Body of pancreas (tissue), 4 donors: ENCODE measurements around the gene EIF4G2.

Experiments
- POLR2A ChIP-seq, 3 donors: fragments of 450-650 bp; IDR thresholded peaks; one replicate each; pipeline ENCODE4 v1.6.1; 2016; ENCODE audit warnings: antibody characterized with exemption in 3 of 3, mild to moderate bottlenecking in 2 of 3
- TF ChIP-seq, protein P1 (sequence below), 7 experiments: fragments of 450-650 bp in 4 of 7; fragments of 200-600 bp in 3 of 7; sonication (generic) in 3 of 7; IDR thresholded peaks; one replicate each; pipeline ENCODE4 v1.5.1; 2016 to 2019; ENCODE audit warnings: antibody characterized with exemption in 7 of 7

- TF ChIP-seq, protein P1, sequence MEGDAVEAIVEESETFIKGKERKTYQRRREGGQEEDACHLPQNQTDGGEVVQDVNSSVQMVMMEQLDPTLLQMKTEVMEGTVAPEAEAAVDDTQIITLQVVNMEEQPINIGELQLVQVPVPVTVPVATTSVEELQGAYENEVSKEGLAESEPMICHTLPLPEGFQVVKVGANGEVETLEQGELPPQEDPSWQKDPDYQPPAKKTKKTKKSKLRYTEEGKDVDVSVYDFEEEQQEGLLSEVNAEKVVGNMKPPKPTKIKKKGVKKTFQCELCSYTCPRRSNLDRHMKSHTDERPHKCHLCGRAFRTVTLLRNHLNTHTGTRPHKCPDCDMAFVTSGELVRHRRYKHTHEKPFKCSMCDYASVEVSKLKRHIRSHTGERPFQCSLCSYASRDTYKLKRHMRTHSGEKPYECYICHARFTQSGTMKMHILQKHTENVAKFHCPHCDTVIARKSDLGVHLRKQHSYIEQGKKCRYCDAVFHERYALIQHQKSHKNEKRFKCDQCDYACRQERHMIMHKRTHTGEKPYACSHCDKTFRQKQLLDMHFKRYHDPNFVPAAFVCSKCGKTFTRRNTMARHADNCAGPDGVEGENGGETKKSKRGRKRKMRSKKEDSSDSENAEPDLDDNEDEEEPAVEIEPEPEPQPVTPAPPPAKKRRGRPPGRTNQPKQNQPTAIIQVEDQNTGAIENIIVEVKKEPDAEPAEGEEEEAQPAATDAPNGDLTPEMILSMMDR (IDR thresholded peaks at IDR 0.05) = no peak
- no peak for TF ChIP-seq POLR2A (IDR thresholded peaks at IDR 0.05)
Observed at GRCh38 chr11:10786451-10786850, 22.3 kb downstream of the EIF4G2 start.
